SK-N-DZ (cell line): ENCODE measurements around the gene ISCA2. TPM values are rescaled to one million over a fixed set of nuclear protein-coding genes. Genes with fewer than 3 reads are reported as not detected.
"Not testable (repeated sequence)": the region's sequence is repeated elsewhere in the genome, so short reads cannot be mapped to it uniquely, and the experiment has no call there.

Experiments
- DNase-seq: peaks from one replicate; pipeline ENCODE4 v3.0.0-alpha.2; 2015; ENCODE audit warnings: low spot score
- polyA plus RNA-seq, 2 experiments: library from polyadenylated mRNA; depleted of rRNA; stranded (reverse); fragments of >200 nt; gene quantifications; 2 replicates each; pipeline ENCODE4 v1.2.3, GENCODE V29; 2014

The ISCA2 gene, protein sequence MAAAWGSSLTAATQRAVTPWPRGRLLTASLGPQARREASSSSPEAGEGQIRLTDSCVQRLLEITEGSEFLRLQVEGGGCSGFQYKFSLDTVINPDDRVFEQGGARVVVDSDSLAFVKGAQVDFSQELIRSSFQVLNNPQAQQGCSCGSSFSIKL
- 19.5 and 22.9 TPM in 2 replicates for polyA plus RNA-seq (2014; cell fraction: cytosol; rRNA removed)
- polyA plus RNA-seq (2014; cell fraction: nucleus; rRNA removed) = 17.7 and 21.2 TPM in 2 replicates

DNA sequence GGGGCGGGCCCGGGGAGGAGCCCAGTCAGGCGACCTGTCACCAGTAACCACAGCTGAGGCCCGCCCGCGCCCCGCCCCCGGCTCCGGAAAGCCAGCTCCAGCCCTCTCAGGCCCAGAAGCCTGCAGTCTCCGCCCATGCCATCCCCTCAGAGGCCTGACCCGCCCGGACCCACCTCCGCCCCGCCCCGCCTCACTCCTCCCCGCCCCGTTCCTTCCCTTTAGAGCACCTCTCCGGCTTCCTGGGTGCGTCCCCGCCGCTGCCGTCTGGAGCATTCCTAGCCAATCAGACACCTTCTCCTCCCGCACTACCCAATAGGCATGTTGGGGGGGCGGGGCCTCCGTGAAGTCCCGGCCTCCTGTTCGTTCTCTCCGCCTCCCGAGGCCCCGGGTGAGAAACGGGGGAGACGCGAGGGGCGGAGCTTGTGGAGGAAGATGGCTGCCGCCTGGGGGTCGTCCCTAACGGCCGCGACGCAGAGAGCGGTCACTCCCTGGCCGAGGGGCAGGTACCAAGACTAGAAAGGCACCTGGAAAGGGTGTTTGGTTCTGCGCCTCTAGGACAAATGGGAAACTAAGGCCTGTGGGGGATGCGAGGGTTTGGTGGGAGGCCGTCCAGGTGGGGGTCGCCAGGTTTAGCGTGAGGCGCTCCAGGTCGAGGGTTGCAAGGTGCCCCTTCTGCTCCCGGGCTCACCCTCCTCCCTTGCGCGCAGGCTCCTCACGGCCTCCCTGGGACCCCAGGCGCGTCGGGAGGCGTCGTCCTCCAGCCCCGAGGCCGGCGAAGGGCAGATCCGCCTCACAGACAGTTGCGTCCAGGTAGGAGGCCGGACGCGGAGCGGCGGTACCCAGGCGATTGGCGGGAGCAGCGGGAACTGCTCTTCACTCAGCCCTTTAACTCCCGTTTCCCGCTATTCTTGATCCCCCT lies at the start of gene ISCA2:
TSS of gene ISCA2 (plus strand) at position 423 of the 919 bp plus-strand sequence. CDS start at position 433, 10 bp downstream.
- peak; percentile 98 for DNase-seq

- DNase-seq = no peak
Observed at GRCh38 chr14:74444866-74445265, 48.7 kb upstream of the ISCA2 start.

DNA sequence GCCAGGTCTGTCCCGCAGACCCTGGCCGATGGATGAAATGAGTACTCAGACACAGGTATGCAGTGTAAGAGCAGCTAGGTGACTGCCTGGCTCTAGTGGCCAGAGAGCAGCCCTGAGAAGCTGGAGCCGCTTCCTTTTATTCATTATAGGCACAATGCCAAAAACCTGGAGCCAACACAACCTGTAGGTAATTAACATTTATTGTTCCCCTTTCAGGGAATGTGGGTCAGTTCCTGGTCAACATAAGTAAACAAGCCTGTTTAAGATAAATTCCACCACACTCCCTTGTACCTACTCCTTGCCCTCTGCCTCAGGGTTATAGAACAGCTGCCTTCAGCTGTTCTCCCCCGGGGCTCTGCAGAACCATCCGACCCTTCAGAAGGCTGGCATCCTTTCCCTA lies 39.2 kb upstream of the ISCA2 start:
- not testable (repeated sequence) for DNase-seq

GRCh38 chr14:74456684-74457564 lies 36.6 kb upstream of the ISCA2 start:
- no peak for DNase-seq

DNA sequence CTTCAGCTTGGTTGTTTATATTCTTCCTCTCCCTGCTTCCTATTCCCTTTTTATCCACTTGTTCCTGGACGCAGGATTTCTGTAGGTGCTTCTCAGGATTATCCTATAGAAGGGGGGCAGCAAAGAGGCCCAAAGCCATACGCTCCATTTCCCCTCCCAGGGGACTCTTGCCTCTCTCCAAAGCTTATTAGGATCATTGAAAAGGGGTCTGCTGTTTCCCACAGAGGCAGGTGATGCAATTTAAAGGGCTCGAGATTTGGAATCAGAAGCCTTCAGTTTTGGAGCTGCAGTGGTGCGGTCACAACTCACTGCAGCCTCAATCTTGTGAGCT lies 36.0 kb upstream of the ISCA2 start:
- no peak for DNase-seq

GRCh38 chr14:74459289-74459946 lies 34.1 kb upstream of the ISCA2 start:
- peak; percentile 26 for DNase-seq

- DNase-seq = no peak
Observed at GRCh38 chr14:74459976-74460375, 33.6 kb upstream of the ISCA2 start.

DNA sequence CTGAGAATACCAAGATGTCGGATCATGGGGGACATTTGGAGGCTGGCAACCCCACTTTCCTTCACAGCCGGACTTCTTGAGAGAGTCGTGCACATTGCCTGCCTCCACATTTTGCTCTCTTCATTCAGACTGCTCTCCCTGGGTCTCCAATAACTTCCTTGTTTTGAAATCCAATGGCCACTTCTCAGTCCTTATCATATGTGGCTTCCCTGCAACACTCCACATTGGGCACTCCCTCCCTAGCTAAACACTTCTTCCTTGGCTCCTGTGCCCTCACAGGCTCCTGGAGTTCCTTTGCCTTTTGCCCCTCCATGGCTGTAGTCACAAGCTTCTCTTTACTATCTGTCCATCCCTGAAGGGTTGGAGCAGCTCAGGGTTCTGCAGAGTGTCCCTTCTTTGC lies 30.6 kb upstream of the ISCA2 start:
- DNase-seq = no peak

- no peak for DNase-seq
Observed at GRCh38 chr14:74463697-74464096, 29.9 kb upstream of the ISCA2 start.

DNA sequence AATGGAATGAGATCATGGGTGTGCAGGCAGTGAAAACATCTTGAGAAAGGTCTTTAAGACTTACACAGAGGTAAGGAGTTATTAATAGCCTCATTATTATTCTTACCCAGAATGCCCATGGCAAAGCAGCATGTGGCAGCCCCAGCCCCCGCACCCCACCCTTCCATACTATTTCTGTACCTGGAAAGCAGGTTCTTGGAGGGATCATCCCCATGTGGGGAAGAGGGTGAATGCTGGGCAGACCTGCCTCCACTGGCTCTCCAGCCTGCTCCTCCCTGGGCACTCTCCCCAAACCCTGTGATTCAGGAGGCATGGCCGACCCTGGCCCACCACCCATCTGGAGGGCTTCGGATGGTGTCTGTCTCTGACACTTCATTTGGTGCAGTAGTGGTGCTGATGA lies 28.8 kb upstream of the ISCA2 start:
- DNase-seq = no peak

DNA sequence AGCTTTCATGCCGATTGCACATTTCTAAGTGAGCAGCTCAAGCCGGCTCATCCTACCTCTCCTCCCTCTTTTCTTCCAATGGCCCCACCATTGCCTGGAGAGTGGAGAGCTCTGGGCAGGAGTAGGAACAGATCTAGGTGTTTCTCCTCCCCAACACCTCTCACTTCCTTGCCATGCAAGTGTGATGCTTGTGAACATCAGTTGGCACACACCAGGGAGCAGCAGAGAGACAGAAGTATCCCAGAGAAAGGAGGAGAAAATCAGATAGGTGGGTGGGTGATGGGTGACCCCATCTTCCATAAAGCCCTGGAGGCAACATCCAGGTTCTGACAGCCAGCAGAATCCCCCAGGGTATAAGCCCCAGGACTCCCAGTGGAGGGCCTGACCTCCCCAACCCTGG lies 28.2 kb upstream of the ISCA2 start:
- DNase-seq = no peak

- no peak for DNase-seq
Observed at GRCh38 chr14:74468513-74468912, 25.1 kb upstream of the ISCA2 start.

GRCh38 chr14:74469548-74470518 lies 23.7 kb upstream of the ISCA2 start:
- no peak for DNase-seq

- no peak for DNase-seq
Observed at GRCh38 chr14:74472601-74473000, 21.0 kb upstream of the ISCA2 start.

GRCh38 chr14:74474376-74474775 lies 19.2 kb upstream of the ISCA2 start:
- no peak for DNase-seq

DNA sequence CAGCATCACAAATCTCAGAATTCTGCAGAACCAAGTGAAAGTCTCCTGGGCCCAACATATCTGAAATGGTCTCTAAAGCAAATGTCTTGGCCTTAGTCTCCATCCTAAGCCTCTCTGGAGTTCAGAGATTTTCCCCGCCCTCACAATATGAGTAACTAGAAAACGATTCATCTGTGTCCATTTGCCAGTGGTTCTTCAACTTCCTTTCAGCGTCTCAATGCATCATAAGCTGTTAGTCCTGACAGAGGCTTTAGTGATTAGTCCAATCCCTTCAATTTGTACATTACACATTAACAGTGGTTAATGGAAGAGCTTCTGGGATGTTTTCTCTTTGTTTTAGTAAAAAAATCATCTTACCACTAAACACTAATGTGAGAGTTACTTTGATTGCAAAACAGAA lies 17.9 kb upstream of the ISCA2 start:
- DNase-seq = no peak

DNA sequence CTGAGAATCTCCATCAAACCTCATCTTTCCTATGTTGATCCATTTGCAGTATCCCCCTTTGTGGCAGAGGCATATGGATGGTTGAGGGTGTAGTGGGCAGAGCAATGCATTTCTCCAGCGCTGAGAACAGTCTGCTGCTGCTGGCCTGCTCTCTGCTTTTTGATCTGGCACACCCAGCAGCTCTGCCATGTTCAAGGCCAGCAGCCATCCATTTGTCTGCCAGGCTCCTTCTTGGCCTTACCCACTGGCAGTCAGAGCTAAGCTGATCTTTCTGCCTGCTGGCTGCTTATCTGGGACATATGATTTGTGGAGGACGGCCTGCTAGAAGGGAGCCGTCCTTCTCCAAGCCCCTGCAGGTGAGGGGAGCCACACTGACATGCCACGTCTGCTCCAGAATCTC lies 17.5 kb upstream of the ISCA2 start:
- DNase-seq = no peak

- DNase-seq = no peak
Observed at GRCh38 chr14:74476607-74477006, 17.0 kb upstream of the ISCA2 start.

- no peak for DNase-seq
Observed at GRCh38 chr14:74478996-74479635, 14.4 kb upstream of the ISCA2 start.

- no peak for DNase-seq
Observed at GRCh38 chr14:74480046-74480445, 13.5 kb upstream of the ISCA2 start.
